ENCODE data around the gene SETBP1.

The SETBP1 gene

DNA sequence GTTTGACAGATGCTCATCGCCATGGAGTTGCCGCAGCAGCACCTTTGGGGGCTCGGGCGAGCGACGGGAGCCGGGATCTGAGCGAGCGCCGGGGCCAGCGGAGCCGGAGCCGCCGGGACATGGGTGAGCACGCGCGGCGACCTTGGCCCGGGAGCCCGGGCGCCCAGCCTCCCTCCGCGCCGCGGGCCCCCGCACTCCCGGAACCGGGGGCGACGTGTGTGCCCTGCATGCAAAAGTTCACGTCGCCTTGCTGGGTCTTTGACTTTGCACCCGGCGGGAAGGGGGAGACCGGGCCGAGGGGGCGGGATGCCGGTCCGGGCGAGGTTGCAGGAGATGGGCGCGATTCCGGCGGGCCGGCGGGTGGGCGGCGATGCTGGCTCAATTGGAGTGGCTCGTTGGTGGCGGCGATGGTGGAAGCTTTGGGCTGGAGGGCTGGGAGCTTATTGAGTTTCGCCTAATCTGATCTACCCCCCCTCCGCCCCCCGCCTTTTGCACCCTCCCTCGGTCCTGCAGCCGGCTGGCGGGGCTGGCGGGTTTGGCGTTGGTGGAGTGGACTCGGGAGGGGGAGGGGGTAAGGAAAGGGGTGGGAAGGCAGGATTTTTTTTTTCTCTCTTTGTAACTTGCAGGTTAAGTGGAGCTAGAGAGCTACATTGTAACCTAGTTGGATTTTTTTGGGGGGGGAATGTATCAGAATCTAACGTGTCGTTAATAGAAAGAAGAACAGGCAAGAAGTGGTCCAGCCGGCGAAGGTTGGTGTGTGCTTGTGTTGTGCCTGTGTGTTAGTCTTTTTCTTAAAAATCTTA is at the start of gene SETBP1:
TSS of gene SETBP1 (plus strand) at position 616 of the 803 bp plus-strand sequence. CDS start 20,459 bp downstream, outside the sequence.
- peak in 1 of 2 experiments; percentile 32 for DNase-seq (ENCODE audit: low read depth in 2 of 2)

DNA sequence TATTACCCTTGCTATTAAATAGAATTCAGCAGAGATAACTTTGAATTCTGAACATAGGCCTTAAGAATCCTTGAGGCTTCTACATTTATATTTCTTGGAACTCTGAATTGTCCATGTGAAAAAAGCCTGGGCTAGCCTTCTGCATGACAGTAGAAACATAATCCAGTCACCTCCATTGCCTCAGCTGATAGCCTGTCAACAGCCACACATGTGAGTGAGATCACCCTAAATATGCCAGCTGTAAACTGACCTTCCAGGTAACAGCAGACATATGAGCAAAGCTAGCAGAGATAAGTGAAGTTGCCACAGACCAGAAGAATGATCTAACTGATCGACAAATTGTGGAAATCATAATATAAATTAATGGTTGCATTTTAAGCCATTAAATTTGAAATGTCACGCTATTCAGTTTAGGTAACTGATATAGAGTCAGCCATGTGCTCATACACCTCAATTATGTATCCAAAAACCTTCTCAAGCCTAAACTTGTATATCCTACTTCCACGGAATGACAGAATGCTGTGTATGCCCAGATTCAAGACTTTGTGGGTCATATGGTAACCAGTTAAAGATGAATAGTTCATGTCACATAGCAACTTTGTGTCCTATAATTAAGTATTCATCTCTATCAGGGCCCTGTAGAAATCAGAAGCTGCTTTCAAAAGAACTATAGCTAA is 48.1 kb upstream of the SETBP1 start:
- DNase-seq (ENCODE audit: low read depth in 2 of 2): no peak

DNA sequence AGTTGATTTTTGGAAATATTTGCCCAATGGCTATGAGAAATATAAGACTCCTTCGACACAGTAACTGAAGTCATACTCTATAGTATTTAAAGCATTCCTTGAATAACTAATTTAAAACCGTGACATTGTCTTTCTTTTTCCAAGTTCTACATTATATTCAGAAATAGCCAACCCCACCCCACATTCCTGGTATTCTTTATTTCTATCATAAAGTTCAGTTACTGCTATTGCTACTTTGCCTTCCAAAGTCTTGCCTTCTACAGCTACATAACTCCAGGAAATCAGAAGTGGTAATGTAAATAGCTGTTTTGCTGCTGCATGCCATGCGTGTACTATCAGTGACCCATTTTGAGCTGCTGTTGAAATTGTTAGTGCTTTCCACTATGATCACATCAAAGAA is 45.1 kb upstream of the SETBP1 start:
- no peak for DNase-seq (ENCODE audit: low read depth in 2 of 2)

DNA sequence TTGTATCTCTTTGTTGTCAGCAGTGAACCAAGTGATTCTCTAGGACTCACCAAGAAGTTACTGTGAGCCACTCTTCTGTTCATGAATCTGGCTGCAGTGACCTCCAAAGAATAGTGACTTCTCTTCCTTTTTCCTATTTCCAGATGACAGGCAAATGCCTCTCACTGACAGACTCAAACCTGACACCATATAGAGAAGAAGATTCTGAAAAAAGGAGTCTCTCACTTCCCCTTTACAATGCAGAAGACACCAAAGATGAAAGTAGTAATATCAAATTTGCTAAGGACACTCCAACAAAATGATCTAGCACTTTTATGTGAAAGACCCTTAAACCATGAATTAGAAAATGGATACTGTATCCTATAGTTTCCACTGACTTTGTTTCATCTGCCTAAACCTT is 44.4 kb upstream of the SETBP1 start:
- DNase-seq (ENCODE audit: low read depth in 2 of 2): no peak

DNA sequence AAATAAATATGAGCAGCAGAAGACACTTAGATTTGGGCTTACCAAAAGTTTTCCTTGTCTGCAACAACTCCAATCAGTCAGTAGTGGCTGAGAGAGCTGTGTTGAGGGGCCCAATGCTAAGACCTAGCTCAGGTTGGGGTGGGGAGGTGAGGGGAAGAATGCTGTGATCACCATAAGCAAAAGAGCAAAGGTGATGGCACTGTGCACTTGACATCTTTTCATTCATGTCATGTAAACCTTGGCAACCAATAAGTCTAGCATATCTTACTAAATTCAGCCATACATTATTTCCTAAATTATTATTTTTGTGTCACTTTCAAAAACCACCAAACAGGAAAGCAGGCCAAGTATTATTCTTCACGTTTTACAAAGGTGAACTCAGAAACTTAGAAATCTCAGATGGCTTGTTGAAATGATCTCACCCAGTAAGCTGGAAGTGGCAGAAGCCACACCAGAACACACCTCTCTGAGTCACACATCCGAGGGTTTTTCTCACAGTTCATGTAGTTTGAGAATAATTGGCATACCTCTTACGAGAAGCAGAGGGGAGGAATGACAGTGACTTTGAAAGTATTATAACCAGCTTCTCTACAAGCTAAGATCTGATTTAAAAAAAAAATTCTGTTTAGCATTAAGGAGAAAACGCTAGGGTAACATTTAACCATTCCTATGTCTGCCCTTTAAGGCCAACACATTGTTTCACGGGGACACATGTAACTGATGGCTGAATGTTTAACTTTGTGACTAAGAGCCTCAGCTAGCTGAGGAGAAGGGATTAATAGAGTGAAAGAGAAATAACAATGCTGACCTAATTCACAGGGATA is 43.3 kb upstream of the SETBP1 start:
- no peak for DNase-seq (ENCODE audit: low read depth in 2 of 2)

DNA sequence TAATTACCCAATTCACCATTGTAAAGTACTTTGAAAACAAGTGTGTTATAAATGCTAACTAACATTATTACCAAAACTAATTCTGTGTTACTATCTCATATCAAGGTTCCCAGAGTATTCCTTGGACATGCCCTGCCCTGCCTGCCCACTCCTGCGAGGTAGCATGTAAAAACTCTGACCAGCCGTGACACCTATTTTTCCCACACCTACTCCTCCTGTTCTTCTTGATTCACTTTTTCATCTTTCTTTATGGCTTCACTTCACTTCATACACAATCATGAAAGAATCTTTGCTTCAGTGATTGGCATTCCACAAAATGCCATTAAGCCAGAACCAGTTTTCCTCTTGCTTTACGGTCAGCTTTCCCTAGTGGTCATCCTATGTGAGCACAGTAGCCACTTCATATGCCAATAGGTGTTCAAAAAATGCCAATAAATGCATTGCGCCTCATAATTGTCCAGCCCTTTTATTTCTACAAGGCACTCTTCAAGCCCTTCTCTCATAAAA is 42.6 kb upstream of the SETBP1 start:
- no peak for DNase-seq (ENCODE audit: low read depth in 2 of 2)

DNA sequence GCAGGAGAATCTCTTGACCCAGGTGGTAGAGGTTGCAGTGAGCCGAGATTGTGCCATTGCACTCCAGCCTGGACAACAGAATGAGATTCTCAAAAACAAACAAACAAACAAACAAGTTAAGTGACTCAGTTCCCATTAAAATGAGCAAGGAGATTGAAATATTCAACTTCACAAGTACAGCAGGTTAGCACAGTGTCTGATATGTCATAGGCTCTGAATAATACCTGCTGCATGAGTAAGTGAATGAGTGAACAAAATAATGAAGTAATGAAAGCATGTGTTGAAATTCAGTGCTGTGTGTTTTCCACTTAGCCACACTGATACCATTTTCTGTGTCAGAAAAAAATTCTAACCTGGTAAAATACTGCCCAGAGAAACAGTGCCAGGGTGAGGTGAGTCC is 41.9 kb upstream of the SETBP1 start:
- DNase-seq (ENCODE audit: low read depth in 2 of 2): no peak

DNA sequence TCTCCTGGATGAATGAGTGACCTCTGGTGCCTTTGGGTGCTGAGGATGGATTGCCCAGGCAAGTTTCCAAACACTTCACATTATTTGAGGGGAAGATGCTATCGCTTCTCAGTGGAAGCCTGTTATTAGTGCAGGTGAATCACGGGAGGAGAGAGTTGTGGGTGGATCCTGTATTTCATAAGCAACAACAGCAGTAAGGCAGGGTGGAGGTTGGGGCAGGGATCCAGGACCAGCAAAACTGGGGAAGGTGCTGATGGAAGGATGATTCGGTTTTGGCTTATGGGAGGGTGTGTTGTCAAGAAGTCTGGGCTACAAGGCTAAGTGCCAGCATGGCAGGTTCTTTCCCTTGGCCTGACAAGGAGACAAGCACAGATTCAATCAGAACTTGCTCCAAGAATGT is 37.7 kb upstream of the SETBP1 start:
- DNase-seq (ENCODE audit: low read depth in 2 of 2): no peak

DNA sequence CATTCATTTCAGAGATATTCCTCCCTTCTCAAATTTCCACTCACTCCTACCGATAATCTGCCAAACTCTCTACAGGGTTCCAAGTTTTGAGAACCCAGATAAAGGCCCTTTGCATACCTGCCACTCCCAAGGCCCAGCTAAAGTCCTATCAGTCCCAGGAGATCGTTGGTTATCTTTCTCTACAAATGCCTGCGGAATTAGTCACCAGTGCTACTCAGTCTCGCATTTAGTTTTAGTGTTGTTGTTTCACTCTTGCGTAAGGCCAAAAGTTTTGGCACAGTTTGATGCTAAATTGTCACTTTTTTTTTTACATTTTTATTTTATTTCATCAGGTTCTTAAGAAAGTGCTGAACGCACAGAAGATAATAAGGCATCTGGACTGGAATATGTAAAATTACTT is 29.2 kb upstream of the SETBP1 start:
- DNase-seq (ENCODE audit: low read depth in 2 of 2): no peak

DNA sequence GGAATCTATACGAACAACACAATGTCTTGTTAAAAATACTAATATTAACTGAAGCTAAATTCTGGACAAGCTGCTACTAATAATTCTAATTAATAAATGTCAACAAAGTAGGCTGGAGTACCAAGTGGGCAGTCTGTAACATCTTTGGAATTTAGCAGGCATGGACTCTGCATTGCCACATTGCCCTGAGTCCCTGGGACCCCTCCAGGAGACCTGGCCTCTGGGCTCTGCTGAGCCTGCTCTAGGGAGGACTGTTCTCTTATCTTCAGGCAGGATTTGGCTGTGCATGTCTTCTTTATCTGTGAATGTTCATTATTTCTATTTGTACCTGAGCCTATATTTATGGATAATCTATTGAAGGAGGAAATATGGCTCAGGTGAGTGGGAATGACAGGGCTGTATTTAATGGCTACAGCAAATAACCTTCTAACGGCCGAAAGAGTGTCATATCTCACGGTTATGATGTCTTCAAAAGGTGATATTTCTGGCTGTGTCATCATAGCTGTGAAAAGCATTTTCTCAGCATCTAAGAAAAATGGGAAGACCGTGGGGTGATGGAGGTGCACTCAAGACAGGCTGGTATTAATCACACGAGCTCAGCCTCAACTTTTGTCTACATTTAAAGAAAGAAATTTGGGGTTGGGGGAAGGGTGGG is 28.6 kb upstream of the SETBP1 start:
- no peak for DNase-seq (ENCODE audit: low read depth in 2 of 2)

DNA sequence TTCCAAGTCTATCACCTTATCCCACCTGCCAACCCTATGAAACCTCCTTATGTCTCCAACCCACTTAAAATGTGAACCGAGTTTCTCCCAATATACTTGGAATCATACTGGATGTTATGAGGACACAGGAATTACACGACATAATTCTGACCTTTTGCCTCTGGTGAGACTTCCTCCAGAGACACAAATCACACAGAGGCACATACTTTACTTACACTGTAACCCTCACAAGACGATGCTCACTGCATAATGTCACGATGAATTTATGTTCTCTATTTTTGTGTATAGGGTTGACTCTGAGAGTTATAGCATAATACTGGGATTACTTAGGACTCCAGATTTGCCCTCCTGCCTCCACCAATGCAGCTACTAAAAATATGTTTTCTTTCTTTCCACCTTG is 28.0 kb upstream of the SETBP1 start:
- DNase-seq (ENCODE audit: low read depth in 2 of 2): no peak

DNA sequence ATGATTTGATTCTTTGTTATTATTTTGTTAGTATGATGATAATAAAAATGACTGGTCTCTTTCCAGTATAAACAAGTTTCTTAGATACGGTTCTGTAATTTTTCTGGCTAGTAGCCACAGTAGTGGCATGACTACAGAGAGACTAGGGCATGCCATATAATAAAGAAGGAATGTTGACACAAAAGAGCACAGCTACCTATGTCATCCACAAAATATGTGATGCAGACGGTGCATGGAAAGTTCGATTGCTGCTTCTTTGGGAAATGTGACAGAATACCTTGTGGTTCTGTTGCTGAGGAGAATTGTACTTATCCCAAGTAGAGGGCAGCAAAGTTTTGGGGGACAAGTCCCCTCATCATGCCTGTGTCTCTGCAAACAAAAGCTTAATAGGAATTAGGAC is 26.1 kb upstream of the SETBP1 start:
- DNase-seq (ENCODE audit: low read depth in 2 of 2): no peak

DNA sequence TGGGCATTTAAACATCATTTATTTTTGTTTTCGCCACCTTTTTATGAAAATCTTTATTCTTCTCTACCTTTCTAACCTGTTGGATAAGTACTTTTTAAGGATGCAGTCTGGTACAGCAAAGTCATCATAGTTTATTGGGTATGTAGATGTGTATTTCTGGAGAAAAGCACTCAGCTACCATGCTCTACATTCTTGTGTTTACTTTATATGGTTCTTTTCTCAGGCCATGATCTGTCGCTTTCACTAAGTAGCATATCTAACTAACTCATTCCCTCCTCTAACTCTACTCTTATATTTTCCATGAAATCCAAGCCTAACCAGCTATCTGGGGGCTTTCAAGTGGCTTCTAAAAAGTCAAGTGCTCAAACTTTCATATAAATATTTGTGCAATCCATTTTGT is 25.3 kb upstream of the SETBP1 start:
- DNase-seq (ENCODE audit: low read depth in 2 of 2): no peak

DNA sequence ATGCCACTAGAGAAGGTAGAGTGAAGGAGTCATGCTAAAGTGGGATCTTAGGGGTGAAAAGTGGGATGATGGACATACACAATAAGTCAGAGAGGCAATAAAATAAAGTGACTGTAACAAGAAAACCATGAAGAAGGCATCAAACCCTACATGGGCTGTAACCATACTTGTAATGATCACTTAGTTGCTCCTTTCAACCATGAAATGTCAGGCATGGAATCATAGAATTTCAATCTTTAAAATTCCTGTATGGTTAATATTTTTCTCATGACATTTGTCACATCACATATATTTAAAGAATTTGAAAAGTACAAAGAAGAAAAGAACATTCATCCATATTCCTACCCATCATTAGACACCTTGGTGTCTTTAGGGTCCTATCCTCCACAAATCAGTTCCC is 20.9 kb upstream of the SETBP1 start:
- DNase-seq (ENCODE audit: low read depth in 2 of 2): no peak

DNA sequence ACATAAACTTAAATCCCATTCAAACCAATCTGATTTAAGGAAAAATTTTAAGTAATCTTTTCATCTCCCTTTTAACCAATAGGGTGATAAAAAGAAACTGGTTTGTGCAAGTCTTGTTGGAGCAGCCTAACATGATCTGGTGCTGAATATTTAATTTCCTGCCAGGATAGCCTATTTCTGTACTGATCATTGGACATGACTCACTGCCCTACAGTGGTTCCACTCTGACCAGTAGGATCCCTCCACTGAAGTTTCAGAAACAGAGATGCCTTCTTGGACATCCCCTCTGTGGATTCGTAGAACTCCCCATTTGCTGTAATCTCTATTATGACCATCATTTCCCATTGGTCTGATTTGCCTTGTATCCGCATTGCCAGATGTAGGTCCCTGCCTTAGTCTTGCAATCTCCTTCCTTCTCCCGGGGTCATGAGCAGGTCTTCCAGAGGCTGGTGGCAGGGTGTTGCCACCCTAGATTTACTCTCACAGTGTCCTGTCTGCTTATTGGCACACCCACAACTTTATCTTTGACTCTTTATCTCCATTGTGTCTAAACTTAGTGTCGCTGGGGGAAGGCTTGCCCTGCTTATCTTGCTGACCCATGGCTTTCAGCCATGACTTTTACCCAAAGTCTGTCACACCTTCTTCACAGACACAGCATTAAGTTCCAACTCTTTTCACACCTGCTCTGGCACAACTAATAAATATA is 12.3 kb upstream of the SETBP1 start:
- no peak for DNase-seq (ENCODE audit: low read depth in 2 of 2)

DNA sequence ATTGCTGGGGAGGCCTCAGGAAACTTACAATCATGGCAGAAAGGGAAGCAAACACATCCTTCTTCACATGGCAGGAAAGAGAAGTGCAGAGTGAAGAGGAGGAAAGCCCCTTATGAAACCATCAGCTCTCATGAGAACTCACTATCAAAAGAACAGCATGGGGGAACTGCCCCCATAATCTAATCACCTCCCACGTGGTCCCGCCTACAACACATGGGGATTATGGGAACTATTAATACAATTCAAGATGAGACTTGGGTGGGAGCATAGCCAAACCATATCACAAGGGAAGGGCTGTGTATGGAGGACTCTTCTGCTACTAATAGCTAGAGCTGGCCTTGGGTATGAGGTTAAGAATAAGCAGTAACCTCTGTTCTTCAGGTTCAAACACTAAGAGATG is 8.8 kb upstream of the SETBP1 start:
- no peak for DNase-seq (ENCODE audit: low read depth in 2 of 2)

DNA sequence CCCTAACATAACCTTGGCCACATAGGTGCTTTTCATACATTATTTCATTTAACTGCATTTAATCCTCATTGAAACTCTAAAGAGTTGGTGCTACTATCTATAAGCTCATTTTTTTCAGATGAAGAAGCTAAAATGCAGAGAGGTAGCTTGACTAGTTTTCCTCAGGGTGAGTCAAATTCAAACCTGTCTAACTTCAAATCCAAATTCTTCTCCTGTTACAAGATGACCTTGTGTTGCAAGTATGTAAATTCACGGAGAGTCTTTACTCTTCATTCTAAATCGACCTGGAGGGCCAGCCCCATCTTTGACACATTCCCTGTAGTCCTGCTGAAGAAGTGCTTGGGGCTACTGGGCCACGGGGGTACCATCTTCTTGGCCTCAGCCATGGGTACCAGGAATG is 8.2 kb upstream of the SETBP1 start:
- DNase-seq (ENCODE audit: low read depth in 2 of 2): no peak

DNA sequence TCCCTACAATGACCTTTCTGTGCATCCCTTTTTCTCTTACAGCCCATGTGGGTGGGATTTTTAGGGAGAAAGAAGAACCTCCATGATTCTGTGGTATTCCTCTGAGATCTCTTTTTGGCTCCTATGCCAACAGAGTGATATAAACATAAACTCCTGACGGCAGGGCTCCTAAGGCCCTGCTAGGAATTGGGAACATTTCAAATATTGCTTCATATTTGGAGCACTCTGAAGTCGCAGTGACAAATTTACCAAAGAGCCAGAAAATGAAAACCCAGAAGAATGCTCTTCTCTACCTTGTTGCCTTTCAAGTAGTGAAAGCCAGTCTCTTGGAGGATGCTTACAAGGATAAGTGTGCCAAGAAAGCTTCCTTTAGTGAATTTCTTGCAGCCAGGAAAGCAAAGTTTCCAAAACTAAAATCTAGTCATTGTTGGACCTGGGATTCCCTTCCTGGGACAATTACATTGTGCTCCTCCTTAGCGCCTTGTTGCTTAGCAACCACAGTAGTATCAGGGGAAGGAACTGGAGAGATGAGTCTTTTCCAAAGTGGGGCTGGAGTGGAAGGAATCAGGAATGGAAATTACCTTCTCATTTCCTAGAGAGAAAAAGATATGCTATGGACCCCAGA is 7.3 kb upstream of the SETBP1 start:
- no peak for DNase-seq (ENCODE audit: low read depth in 2 of 2)

DNA sequence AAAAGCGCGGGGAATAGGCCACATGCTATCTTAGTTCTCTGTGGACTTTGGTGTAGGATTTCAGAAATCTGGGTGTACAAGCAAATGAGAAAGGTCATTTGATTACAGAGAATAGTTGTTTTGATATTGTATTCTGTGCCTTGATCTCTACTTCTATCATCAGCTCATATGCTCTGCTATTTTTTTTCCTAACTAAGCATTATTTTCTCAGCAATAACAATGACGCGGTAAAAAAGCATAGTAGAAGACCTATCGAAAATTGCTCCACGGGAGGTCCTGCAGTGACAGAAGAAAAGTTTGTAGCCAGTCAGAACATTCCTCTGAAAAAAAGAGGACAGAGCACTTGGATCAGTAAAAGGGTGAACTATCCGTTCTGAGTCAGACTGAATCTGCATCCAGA is 2.8 kb upstream of the SETBP1 start:
- DNase-seq (ENCODE audit: low read depth in 2 of 2): no peak

DNA sequence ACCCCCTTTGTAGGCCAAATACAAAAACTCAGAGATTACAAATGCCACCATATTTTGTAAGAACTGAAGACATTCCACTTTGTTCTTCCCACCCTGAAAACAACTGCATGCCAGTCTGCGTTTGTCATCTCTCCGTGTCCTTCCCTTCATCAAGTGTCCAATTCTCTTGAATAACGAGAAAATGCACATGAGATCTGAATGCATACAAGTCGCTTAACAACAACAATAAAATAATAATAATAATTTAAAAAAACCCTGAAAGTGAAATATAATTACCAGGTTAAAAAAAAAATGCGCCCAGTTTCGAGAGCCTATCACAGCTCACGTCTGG is 2.0 kb upstream of the SETBP1 start:
- no peak for DNase-seq (ENCODE audit: low read depth in 2 of 2)
